Left lung (tissue), 10 donors: ENCODE data around the gene NEURL2. TPM values are rescaled to one million over a fixed set of nuclear protein-coding genes. Genes with fewer than 3 reads are reported as not detected.
"Not testable (repeated sequence)": the region's sequence is repeated elsewhere in the genome, so short reads cannot be mapped to it uniquely, and the experiment has no call there.

Experiments used
- ATAC-seq: fragments of 200-7000 bp; cut with Tn5 transposase; one replicate; pipeline ENCODE4 v1.9.1; 2020; ENCODE audit warnings: moderate library complexity
- DNase-seq, 4 donors: peaks; one replicate each; pipeline ENCODE4 v3.0.0-alpha.2; 2013 to 2020
- H3K27ac ChIP-seq, 2 donors: fragments of 200-600 bp; sonication (generic) in 1 of 2; one replicate each; pipeline versions ENCODE4 v1.5.0 to v1.8.0; 2020 to 2021
- H3K27me3 ChIP-seq, 2 donors: fragments of 200-600 bp; sonication (generic) in 1 of 2; one replicate each; pipeline versions ENCODE4 v1.5.0 to v1.8.0; 2020 to 2021
- H3K36me3 ChIP-seq, 2 donors: fragments of 200-600 bp; sonication (generic) in 1 of 2; one replicate each; pipeline versions ENCODE4 v1.5.0 to v1.8.0; 2020 to 2021
- H3K4me1 ChIP-seq, 2 donors: fragments of 200-600 bp; one replicate each; pipeline ENCODE4 v1.8.0; 2021
- H3K4me3 ChIP-seq, 2 donors: fragments of 200-600 bp; sonication (generic) in 1 of 2; one replicate each; pipeline versions ENCODE4 v1.5.0 to v1.8.0; 2020 to 2021; ENCODE audit warnings: mild to moderate bottlenecking in 1 of 2
- H3K9me3 ChIP-seq, 2 donors: fragments of 200-600 bp; sonication (generic) in 1 of 2; one replicate each; pipeline versions ENCODE4 v1.5.0 to v1.8.0; 2020 to 2021
- intact Hi-C, 2 donors: fragments of 100-400 bp; cut with DNase I; formaldehyde crosslinking; loops; one replicate each; pipeline versions ENCODE4 v1.11.2 to v1.14.2; 2022
- polyA plus RNA-seq, 6 donors: library from polyadenylated mRNA; unstranded; fragments of 120-200 nt; gene quantifications; one replicate each; pipeline ENCODE4 v1.2.1, GENCODE V29; 2013; ENCODE audit not compliant: insufficient read length in 6 of 6
- total RNA-seq, 2 donors: library from RNA; stranded (reverse); fragmentation: NEBNext Ultra II Directional; extraction: Animal tissue kit (Norgen Biotek cat#: 25700); gene quantifications; one replicate each; pipeline ENCODE4 v1.2.1, GENCODE V29; 2021
- TF ChIP-seq, protein P1 (sequence below), 2 donors: fragments of 200-600 bp; sonication (generic) in 1 of 2; IDR thresholded peaks; one replicate each; pipeline versions ENCODE4 v1.5.0 to v1.8.0; 2021; ENCODE audit warnings: antibody characterized with exemption in 2 of 2
- donor health status: DM: no; HTN: yes; CAD: no.
- donor health status: DM: no; HTN: no; CAD: no.

The NEURL2 gene
- total and polyA plus RNA-seq, 8 donors: 3.4 to 5.6 (median 4.3) TPM

DNA sequence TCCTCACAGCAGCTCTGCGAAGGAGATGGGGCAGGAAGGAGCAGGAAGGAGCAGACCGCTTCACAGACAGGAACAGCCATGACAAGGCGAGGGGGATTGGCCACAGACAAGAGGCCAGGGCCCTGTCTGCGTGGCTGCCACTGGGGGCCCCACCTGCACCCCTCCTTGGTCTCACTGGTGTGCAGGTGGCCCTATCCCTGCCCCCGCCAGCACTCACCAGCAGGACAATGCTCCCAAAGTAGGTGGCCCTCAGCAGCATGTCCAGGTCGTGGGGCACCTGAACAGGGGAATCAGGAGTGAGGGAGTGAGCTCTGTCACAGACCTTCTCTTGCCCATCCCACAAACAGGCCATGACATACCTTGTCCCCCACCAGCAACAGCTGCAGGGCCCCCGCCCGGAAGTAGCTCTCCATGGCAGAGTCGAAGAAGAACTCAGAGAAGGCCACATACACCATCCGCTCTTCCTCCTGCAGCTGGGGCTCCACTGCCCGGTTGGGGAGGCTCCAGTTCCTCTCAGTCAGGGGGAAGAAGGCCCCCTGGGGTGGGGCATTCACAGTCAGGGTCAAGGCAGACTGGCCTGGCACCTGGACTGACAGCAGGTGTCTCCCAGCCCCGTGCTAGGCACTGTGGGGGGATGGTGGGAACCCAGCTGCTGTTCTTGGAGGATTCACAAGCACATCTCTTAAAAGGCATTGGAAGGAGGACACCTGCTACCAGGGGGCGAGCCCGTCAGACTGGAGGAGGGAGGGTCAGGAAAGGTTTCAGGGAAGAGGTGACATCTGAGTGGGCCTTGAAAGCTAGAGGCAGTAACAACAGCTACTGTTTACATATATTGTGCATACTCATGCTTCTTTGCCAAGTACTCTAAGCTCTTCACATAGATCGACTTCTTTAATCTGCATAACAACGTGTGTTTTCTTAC is 13.8 kb upstream of the NEURL2 start:
- peaks cover 0 to 5% of the 10 kb centered on the region in 2 donors for H3K4me1 ChIP-seq
- TF ChIP-seq, protein P1, sequence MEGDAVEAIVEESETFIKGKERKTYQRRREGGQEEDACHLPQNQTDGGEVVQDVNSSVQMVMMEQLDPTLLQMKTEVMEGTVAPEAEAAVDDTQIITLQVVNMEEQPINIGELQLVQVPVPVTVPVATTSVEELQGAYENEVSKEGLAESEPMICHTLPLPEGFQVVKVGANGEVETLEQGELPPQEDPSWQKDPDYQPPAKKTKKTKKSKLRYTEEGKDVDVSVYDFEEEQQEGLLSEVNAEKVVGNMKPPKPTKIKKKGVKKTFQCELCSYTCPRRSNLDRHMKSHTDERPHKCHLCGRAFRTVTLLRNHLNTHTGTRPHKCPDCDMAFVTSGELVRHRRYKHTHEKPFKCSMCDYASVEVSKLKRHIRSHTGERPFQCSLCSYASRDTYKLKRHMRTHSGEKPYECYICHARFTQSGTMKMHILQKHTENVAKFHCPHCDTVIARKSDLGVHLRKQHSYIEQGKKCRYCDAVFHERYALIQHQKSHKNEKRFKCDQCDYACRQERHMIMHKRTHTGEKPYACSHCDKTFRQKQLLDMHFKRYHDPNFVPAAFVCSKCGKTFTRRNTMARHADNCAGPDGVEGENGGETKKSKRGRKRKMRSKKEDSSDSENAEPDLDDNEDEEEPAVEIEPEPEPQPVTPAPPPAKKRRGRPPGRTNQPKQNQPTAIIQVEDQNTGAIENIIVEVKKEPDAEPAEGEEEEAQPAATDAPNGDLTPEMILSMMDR (IDR thresholded peaks at IDR 0.05): no peak
- ATAC-seq (no peak), DNase-seq (peak in 1 of 4 donors; percentile 40)
- H3K36me3 ChIP-seq: peaks cover 0 to 35% of the 10 kb centered on the region in 2 donors
- intact Hi-C loops: no loop called here
- H3K4me3 ChIP-seq: no peak overlapping the region
- H3K27ac ChIP-seq: no peak overlapping the region
- no peaks in the 10 kb centered on the region for H3K27me3 ChIP-seq
- no peaks in the 10 kb centered on the region for H3K9me3 ChIP-seq

DNA sequence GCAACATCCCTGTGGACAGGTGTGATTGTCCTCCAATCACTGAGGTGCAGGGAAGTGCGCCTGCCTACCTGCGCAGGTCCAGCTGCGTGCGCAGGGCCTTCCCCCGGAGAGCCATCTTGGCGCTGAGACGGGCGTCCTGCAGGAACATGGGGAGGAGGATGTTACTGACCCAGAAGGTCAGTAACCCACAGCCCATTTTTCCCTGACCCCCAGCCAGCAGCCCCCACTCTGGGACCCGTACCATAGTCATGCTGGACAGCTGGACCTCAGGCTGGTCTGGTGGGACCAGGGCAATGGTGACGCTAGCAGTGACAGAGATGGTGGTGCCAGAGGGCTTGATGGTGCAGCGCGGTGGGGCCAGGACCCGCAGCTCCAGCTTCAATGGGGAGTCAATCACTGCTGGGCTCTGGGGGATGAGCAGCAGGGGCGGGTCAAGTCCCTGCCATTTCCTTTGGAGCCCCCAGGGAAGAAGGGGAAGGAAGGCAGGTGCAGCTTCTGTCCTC is 11.2 kb upstream of the NEURL2 start:
- peaks cover 0 to 61% of the 10 kb centered on the region in 2 donors for H3K36me3 ChIP-seq
- DNase-seq (peak in 1 of 4 donors; percentile 53), ATAC-seq (no peak)
- H3K4me1 ChIP-seq: no peaks in the 10 kb centered on the region
- H3K9me3 ChIP-seq: no peaks in the 10 kb centered on the region
- no peaks in the 10 kb centered on the region for H3K27me3 ChIP-seq
- H3K27ac ChIP-seq: no peak overlapping the region
- H3K4me3 ChIP-seq: no peak overlapping the region
- TF ChIP-seq, protein P1 (IDR thresholded peaks at IDR 0.05): no peak
- intact Hi-C loops: no loop called here

DNA sequence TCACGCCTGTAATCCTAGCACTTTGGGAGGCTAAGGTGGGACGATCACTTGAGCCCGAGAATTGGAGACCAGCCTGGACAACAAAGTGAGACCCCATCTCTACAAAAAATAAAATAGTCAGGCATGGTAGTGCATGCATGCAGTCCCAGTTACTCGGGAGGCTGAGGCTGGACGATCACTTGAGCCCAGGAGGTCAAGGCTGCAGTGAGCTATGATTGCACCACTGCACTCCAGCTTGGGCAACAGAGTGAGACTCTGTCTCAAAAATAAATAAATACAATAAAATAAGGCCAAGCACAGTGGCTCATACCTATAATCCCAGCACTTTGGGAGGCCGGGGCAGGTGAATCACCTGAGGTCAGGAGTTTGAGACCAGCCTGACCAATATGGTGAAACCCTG is 10.3 kb upstream of the NEURL2 start:
- H3K4me3 ChIP-seq, H3K9me3 ChIP-seq, H3K27ac ChIP-seq, DNase-seq, intact Hi-C loops, H3K27me3 ChIP-seq, ATAC-seq, H3K4me1 ChIP-seq: not testable (repeated sequence)
- peaks cover 0 to 70% of the 10 kb centered on the region in 2 donors for H3K36me3 ChIP-seq

DNA sequence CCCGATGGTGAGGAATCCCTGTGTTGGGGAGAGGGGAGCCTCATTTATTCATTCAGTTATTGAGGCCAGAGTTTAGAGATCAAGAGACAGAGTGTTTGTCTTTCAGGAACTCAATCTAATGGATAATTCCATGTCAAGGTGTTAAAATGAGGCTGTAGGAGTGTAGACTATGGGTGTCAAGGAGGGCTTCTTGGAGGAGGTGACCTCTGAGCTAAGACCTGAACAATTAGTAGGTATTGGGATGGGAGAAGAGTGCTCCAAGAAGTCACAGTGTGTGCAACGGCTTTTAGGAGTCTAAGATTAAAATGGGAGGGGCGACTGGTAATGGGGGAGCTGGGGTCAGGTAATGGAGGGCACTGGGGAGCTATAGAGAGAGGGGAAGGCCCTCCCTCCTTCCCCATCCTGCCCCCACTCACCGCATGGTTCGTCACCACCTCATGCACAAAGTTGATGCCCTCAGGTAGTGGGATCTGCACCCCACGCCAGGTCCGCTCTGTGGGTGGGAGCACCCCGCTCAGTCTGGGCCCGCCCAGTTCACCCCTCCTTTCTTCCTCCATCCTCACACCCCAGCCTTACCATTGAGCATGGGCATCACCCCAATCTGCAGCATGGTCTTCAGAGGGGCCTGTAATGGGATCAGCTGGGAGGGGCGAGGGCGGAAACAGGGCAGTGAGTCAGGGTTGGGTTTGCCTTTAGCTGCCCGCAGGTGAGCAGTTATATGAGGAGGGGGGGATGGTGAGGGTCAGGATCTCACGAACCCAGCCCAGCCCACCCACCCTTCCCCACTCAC is 8.2 kb upstream of the NEURL2 start:
- ATAC-seq: no peak
- no peak overlapping the region for H3K27ac ChIP-seq
- H3K9me3 ChIP-seq: no peaks in the 10 kb centered on the region
- DNase-seq: peak in 1 of 4 donors; percentile 49
- H3K27me3 ChIP-seq: no peaks in the 10 kb centered on the region
- no peak overlapping the region for H3K4me3 ChIP-seq
- H3K36me3 ChIP-seq: peaks cover 0 to 83% of the 10 kb centered on the region in 2 donors
- TF ChIP-seq, protein P1 (IDR thresholded peaks at IDR 0.05): no peak
- intact Hi-C loops: no loop called here
- H3K4me1 ChIP-seq: no peaks in the 10 kb centered on the region

DNA sequence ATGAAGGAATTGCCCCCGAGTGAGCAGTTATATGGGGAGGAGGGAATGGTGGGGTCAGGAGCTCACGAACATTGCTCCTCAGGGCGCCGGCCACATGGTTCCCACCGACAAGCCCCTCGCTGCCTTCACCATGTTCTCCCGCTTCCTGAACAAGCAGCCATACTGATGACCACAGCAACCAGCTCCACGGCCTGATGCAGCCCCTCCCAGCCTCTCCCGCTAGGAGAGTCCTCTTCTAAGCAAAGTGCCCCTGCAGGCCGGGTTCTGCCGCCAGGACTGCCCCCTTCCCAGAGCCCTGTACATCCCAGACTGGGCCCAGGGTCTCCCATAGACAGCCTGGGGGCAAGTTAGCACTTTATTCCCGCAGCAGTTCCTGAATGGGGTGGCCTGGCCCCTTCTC is 7.3 kb upstream of the NEURL2 start:
- ATAC-seq (no peak), DNase-seq (peak in 1 of 4 donors; percentile 75)
- no peaks in the 10 kb centered on the region for H3K9me3 ChIP-seq
- no peak overlapping the region for H3K27ac ChIP-seq
- H3K4me3 ChIP-seq: no peak overlapping the region
- no peaks in the 10 kb centered on the region for H3K27me3 ChIP-seq
- TF ChIP-seq, protein P1 (IDR thresholded peaks at IDR 0.05): no peak
- peaks cover 0 to 92% of the 10 kb centered on the region in 2 donors for H3K36me3 ChIP-seq
- H3K4me1 ChIP-seq: peaks cover 0 to 8% of the 10 kb centered on the region in 2 donors
- intact Hi-C loops: no loop called here
